Gastroesophageal sphincter (tissue), 4 donors: ENCODE measurements around the gene DDX1. TPM values are rescaled to one million over a fixed set of nuclear protein-coding genes. Genes with fewer than 3 reads are reported as not detected.
"Not testable (repeated sequence)": the region's sequence is repeated elsewhere in the genome, so short reads cannot be mapped to it uniquely, and the experiment has no call there.

Source experiments
- ATAC-seq: fragments of 150-250 bp; one replicate; pipeline ENCODE4 v1.9.1; 2016; ENCODE audit warnings: mild to moderate bottlenecking, moderate library complexity
- H3K27ac ChIP-seq, 4 donors: fragments of 200-600 bp; sonication (generic) in 3 of 4; 1 replicate in 3 of 4; 2 replicates in 1 of 4; pipeline ENCODE4 v1.5.1; 2016 to 2019
- H3K27me3 ChIP-seq: fragments of 200-600 bp; sonication (generic); one replicate; pipeline ENCODE4 v1.5.1; 2019
- H3K36me3 ChIP-seq, 2 donors: fragments of 200-600 bp; sonication (generic); one replicate each; pipeline ENCODE4 v1.5.1; 2019; ENCODE audit warnings: control low read depth in 1 of 2
- H3K4me1 ChIP-seq, 3 donors: fragments of 200-600 bp; sonication (generic); 1 replicate in 2 of 3; 2 replicates in 1 of 3; pipeline ENCODE4 v1.5.1; 2016 to 2019; ENCODE audit warnings: control low read depth in 2 of 3
- H3K4me3 ChIP-seq, 2 donors: fragments of 200-600 bp; sonication (generic); one replicate each; pipeline ENCODE4 v1.5.1; 2019; ENCODE audit warnings: mild to moderate bottlenecking in 1 of 2, moderate library complexity in 1 of 2
- H3K9me3 ChIP-seq, 3 donors: fragments of 200-600 bp; sonication (generic); one replicate each; pipeline ENCODE4 v1.5.1; 2017 to 2019; ENCODE audit warnings: control low read depth in 2 of 3
- CTCF ChIP-seq, 4 experiments: fragments of 200-600 bp in 2 of 4; fragments of 450-650 bp in 2 of 4; sonication (generic) in 1 of 4; IDR thresholded peaks; one replicate each; pipeline ENCODE4 v1.5.1; 2017 to 2019; ENCODE audit warnings: antibody characterized with exemption in 4 of 4, mild to moderate bottlenecking in 2 of 4, moderate library complexity in 2 of 4
- EP300 ChIP-seq: sonication (generic); formaldehyde crosslinking; IDR thresholded peaks from one replicate; pipeline ENCODE4 v1.6.1; 2017; ENCODE audit warnings: antibody characterized with exemption, mild to moderate bottlenecking
- POLR2A ChIP-seq, 2 donors: fragments of 450-650 bp; IDR thresholded peaks; one replicate each; pipeline ENCODE4 v1.6.1; 2017; ENCODE audit warnings: antibody characterized with exemption in 2 of 2, mild to moderate bottlenecking in 2 of 2, moderate library complexity in 1 of 2
- POLR2AphosphoS5 ChIP-seq: sonication (generic); formaldehyde crosslinking; IDR thresholded peaks from one replicate; pipeline ENCODE4 v1.6.1; 2017; ENCODE audit warnings: antibody characterized with exemption
- WGBS, 2 donors: methylation state at CpG; one replicate each; pipeline ENCODE4 v1.1.5; 2018; ENCODE audit warnings: low coverage in 1 of 2; 5-methylcytosine and 5-hydroxymethylcytosine counted together
- total RNA-seq, 4 donors: library from RNA; depleted of rRNA; stranded (reverse); fragments of >200 nt; gene quantifications; one replicate each; pipeline ENCODE4 v1.1.0, GENCODE V29; 2016

Gene DDX1
- total RNA-seq, 4 donors from 2014 or later = 66.7 to 88.9 (median 67.4) TPM

GRCh38 chr2:15678909-15679308 is 87.2 kb downstream of the DDX1 start:
- H3K27ac ChIP-seq = no peak overlapping the region
- no peak overlapping the region for H3K4me3 ChIP-seq
- no peak for ATAC-seq
- 89 to 94% methylated on average over 2 of the region's 2 CpGs for WGBS, 2 donors
- H3K9me3 ChIP-seq = no peaks in the 10 kb centered on the region
- TF ChIP-seq CTCF (IDR thresholded peaks at IDR 0.05) = no peak
- no peak for TF ChIP-seq EP300
- TF ChIP-seq POLR2AphosphoS5 = no peak
- peaks cover 0 to 2% (median 0%) of the 10 kb centered on the region in 3 donors for H3K4me1 ChIP-seq
- no peaks in the 10 kb centered on the region for H3K27me3 ChIP-seq
- no peaks in the 10 kb centered on the region for H3K36me3 ChIP-seq

DNA sequence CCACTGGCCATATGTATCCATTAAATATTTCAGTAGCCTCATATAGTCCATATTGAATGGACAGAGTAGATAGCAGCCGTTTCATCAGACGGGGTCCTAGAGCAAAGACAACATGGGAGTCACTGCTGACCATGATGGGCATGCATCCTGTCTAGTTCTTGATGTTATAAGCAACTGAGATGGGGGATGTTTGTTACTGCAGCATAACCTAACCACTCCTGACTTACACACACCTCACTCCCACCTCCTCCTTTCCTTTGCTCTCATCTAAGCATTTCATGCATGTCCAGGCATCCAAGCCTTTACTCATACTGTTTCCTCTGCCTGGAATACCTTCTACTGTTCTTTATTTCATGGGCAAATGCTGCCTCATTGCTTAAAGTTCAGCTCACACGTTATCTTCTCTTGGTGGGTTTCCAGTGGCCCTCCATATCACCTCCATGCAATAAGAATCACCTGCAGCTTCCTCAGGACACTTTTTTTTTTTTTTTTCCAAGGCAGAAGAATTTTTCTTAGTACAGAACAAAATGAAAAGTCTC is 87.8 kb downstream of the DDX1 start:
- Histone ChIP-seq H3K27me3 (no peaks in the 10 kb centered on the region), H3K9me3 (no peaks in the 10 kb centered on the region), H3K4me1 (no peaks in the 10 kb centered on the region), H3K27ac (no peak overlapping the region), H3K36me3 (no peaks in the 10 kb centered on the region), H3K4me3 (no peak overlapping the region)
- no peak for ATAC-seq
- WGBS, 2 donors = 91 to 93% methylated on average over 3 of the region's 3 CpGs
- no peak for TF ChIP-seq POLR2AphosphoS5
- TF ChIP-seq POLR2A (IDR thresholded peaks at IDR 0.05) = no peak
- TF ChIP-seq CTCF (IDR thresholded peaks at IDR 0.05) = no peak

GRCh38 chr2:15680132-15680531 is 88.5 kb downstream of the DDX1 start:
- WGBS, 2 donors = no CpG with 5 or more reads among the region's 33 CpGs
- not testable (repeated sequence) for H3K4me1 ChIP-seq, H3K9me3 ChIP-seq, H3K27ac ChIP-seq, H3K36me3 ChIP-seq, H3K27me3 ChIP-seq, H3K4me3 ChIP-seq, ATAC-seq

Other genes starting within 250 kb of the DDX1 start
- gene NBAS, start 30.5 kb upstream of the DDX1 start, total RNA-seq = 10 to 100 TPM; 34.9 to 50.9 (median 40.4) TPM